ENCODE results near the gene ALDH1A1.

ALDH1A1 gene

DNA sequence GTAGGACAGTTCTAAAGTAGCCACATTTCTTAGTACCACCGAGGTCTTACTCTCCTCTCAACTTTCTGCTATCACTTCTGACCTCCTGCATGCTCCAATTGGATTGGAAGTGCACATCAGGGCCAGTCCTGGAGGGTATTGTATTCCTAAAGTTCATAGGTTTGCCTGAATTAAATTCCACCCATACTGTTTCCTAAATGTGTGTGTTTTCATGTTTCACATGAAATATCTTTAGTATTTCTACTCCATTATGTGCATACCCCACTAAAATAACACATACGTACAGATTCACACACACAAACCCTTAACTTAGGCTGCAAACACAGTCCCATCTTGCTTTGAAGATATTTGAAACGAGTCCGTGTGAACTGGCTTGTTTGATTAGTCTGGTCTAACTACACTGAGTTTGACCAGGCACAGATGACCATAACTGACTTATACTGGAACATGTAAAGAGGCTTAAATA lies 24.8 kb downstream of the ALDH1A1 start:
- TF ChIP-seq, protein P1, sequence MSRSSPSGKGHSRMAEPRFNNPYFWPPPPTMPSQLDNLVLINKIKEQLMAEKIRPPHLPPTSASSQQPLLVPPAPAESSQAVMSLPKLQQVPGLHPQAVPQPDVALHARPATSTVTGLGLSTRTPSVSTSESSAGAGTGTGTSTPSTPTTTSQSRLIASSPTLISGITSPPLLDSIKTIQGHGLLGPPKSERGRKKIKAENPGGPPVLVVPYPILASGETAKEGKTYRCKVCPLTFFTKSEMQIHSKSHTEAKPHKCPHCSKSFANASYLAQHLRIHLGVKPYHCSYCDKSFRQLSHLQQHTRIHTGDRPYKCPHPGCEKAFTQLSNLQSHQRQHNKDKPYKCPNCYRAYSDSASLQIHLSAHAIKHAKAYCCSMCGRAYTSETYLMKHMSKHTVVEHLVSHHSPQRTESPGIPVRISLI (tag by site-specific recombination; IDR thresholded peaks at IDR 0.05) = no peak
- no peak for TF ChIP-seq ZNF670 (tag by site-specific recombination; IDR thresholded peaks at IDR 0.05; ENCODE audit: low read depth)
- no peak for TF ChIP-seq SP7 (tag by site-specific recombination; IDR thresholded peaks at IDR 0.05)
- no peak for TF ChIP-seq ZFP3 (tag by site-specific recombination; IDR thresholded peaks at IDR 0.05; ENCODE audit: low read depth)
- TF ChIP-seq IKZF3 (tag by site-specific recombination; IDR thresholded peaks at IDR 0.05) = no peak
- TF ChIP-seq, protein P2, sequence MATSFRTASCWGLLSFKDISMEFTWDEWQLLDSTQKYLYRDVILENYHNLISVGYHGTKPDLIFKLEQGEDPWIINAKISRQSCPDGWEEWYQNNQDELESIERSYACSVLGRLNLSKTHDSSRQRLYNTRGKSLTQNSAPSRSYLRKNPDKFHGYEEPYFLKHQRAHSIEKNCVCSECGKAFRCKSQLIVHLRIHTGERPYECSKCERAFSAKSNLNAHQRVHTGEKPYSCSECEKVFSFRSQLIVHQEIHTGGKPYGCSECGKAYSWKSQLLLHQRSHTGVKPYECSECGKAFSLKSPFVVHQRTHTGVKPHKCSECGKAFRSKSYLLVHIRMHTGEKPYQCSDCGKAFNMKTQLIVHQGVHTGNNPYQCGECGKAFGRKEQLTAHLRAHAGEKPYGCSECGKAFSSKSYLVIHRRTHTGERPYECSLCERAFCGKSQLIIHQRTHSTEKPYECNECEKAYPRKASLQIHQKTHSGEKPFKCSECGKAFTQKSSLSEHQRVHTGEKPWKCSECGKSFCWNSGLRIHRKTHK (tag by site-specific recombination; IDR thresholded peaks at IDR 0.05) = no peak
- no peak for TF ChIP-seq ZNF488 (tag by site-specific recombination; IDR thresholded peaks at IDR 0.05)
- no peak for TF ChIP-seq PATZ1 (tag by site-specific recombination; IDR thresholded peaks at IDR 0.05)
- TF ChIP-seq ZNF10 (tag by site-specific recombination; IDR thresholded peaks at IDR 0.05) = no peak
- Histone ChIP-seq H3K36me3 (ENCODE audit: control insufficient read depth in 2 of 2, insufficient read depth in 1 of 2, low read length in 2 of 2) (no peaks in the 10 kb centered on the region), H3K4me3 (ENCODE audit: low read depth, low read length) (no peak overlapping the region), H3K9me3 (ENCODE audit: control insufficient read depth, insufficient read depth, low read depth, low read length) (no peaks in the 10 kb centered on the region), H3K4me1 (ENCODE audit: control insufficient read depth, insufficient read depth, low read length) (no peaks in the 10 kb centered on the region), H3K27ac (ENCODE audit: extremely low read depth, low read depth, low read length) (no peak overlapping the region)
- CTCF ChIA-PET = no interaction called here
- POLR2A ChIA-PET = no interaction called here

DNA sequence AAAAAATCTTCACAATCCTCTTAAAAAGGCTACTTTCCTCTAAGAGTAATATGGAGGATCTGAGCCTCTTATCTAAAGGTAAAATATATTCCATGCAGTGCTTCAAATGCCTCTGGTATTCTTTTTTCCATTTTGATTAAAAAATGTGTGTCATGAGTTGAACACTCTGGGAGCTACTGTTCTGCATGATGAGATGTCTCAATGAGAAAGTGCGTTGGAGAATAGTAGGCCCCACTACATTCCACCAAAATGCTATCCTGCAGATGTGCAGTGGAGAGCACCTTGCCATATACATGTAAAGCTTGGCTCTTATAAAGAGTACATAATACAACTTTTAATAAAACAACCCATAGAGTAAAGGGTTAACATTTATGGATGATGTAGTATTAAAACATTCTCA lies 26.3 kb downstream of the ALDH1A1 start:
- Histone ChIP-seq H3K4me3 (ENCODE audit: low read depth, low read length) (no peak overlapping the region), H3K27ac (ENCODE audit: extremely low read depth, low read depth, low read length) (no peak overlapping the region), H3K36me3 (ENCODE audit: control insufficient read depth in 2 of 2, insufficient read depth in 1 of 2, low read length in 2 of 2) (no peaks in the 10 kb centered on the region), H3K4me1 (ENCODE audit: control insufficient read depth, insufficient read depth, low read length) (no peaks in the 10 kb centered on the region), H3K9me3 (ENCODE audit: control insufficient read depth, insufficient read depth, low read depth, low read length) (no peaks in the 10 kb centered on the region)
- POLR2A ChIA-PET = no interaction called here
- CTCF ChIA-PET = interaction anchor here (0.6 to 0.8 kb wide), 3 partner anchors 15 to 96 kb away, joined by 3 read pairs; no protein-coding TSS in a partner anchor
- no peak for TF ChIP-seq PRDM2 (tag by site-specific recombination; IDR thresholded peaks at IDR 0.05; ENCODE audit: borderline replicate concordance)
- no peak for TF ChIP-seq KLF8 (tag by site-specific recombination; IDR thresholded peaks at IDR 0.05)
- no peak for TF ChIP-seq ZEB2 (tag by site-specific recombination; IDR thresholded peaks at IDR 0.05)
- TF ChIP-seq ZBTB17 (tag by site-specific recombination; IDR thresholded peaks at IDR 0.05) = no peak
- no peak for TF ChIP-seq ZBTB7A (tag by site-specific recombination; IDR thresholded peaks at IDR 0.05; ENCODE audit: low read depth)
- no peak for TF ChIP-seq ZNF777 (tag by site-specific recombination; IDR thresholded peaks at IDR 0.05; ENCODE audit: borderline replicate concordance)
- TF ChIP-seq ZNF768 (tag by site-specific recombination; IDR thresholded peaks at IDR 0.05) = no peak
- TF ChIP-seq ZNF623 (tag by site-specific recombination; IDR thresholded peaks at IDR 0.05) = no peak
- TF ChIP-seq MZF1 (tag by site-specific recombination; IDR thresholded peaks at IDR 0.05; ENCODE audit: borderline replicate concordance) = no peak
- TF ChIP-seq ZNF114 (tag by site-specific recombination; IDR thresholded peaks at IDR 0.05) = no peak

Data from HEK293 (cell line).